GM19240 (cell line): ENCODE results near the gene CLASP1.
"Not testable (repeated sequence)": the region's sequence is repeated elsewhere in the genome, so short reads cannot be mapped to it uniquely, and the experiment has no call there.

Experiments used
- DNase-seq: peaks from one replicate; pipeline ENCODE4 v3.0.0; 2011; ENCODE audit warnings: low spot score; ENCODE audit not compliant: insufficient read length

CLASP1 gene

DNA sequence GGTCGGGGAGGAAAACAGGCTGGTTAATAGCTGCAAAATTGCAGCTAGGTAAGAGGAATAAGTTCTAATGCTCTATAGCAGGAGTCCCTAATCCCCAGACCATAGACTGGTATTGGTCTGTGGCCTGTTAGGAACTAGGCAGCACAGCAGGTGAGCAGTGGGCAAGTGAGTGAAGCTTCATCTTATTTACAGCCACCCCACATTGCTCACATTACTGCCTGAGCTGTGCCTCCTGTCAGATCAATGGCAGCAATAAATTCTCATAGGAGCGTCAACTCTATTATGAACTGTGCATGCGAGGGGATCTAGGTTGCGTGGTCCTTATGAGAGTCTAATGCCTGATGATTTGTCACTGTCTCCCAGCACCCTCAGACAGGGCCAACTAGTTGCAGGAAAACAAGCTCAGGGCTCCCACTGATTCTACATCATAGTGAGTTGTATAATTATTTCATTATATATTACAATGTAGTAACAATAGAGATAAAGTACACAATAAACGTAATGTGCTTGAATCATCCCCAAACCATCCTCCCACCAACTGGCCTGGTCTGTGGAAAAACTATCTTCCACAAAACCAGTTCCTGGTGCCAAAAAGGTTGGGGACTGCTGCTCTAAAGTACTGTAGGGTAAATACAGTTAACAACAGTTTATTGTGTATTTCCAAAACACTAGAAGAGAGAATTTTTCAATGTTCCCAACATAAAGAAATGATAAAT is 272.6 kb downstream of the CLASP1 start:
- no peak for DNase-seq

GRCh38 chr2:121375621-121376159 is 273.6 kb downstream of the CLASP1 start:
- no peak for DNase-seq

DNA sequence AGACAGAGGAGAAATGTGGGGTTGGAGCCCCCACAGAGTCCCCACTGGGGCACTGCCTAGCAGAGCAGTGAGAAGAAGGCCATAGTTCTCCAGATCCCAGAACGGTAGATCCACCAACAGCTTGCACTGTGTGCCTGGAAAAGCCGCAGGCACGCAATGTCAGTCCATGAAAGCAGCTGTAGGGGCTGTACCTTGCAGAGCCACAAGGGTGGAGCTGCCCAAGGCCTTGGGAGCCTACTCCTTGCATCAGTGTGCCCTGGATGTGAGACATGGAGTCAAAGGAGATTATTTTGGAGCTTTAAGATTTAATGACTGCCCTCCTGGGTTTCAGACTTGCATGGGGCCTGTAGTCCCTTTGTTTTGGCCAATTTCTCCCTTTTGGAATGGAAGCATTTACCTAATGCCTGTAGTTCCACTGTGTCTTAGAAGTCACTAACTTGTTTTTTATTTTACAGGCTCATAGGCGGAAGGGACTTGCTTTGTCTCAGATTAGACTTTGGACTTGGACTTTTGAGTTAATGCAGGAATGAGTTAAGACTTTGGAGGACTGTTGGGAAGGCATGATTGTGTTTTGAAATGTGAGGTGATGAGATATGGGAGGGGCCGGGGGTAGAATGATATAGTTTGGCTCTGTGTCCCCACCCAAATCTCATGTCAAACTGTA is 274.7 kb downstream of the CLASP1 start:
- DNase-seq = not testable (repeated sequence)

DNA sequence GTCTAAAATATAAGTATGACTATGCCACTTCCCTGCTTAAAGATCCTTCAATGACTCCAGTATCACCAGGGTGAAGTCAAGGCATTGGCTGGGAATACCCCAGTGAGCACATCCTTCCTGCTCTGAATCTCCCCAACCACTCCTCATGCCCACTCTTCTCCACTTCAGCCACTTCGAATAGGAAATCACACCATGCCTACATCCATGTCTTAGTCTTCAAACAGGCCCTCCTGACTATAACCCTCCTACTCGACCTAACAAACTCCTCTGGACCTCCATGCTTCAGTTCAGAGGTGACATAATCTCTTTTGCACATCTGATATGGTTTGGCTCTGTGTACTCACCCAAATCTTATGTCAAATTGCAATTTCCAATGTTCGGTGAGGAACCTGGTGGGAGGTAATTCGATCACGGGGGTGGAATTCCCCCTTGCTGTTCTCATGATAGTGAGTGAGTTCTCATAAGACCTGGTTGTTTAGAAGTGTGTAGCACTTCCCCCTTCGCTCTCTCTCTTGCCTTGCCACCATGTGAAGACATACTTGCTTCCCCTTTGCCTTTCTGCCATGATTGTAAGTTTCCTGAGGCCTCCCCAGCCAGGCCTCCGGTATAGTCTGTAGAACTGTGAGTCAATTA is 276.4 kb downstream of the CLASP1 start:
- no peak for DNase-seq

GRCh38 chr2:121372082-121372481 is 277.2 kb downstream of the CLASP1 start:
- no peak for DNase-seq

DNA sequence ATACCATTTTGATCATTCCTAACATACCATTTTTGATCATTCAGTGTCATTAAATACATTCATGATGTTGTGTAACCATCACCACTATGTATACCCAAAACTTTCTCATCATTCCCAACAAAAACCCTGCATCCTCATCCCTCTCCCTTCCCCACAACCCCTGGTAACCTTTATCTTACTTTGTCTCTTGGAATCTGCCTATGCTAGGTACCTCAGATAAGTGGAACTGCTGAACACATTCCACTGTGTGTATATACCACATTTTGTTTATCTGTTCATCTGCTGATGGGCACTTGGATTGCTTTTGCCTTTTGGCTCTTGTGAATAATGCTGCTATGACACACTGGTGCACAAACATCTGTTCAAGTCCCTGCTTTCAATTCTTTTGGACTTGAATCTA is 280.4 kb downstream of the CLASP1 start:
- no peak for DNase-seq

DNA sequence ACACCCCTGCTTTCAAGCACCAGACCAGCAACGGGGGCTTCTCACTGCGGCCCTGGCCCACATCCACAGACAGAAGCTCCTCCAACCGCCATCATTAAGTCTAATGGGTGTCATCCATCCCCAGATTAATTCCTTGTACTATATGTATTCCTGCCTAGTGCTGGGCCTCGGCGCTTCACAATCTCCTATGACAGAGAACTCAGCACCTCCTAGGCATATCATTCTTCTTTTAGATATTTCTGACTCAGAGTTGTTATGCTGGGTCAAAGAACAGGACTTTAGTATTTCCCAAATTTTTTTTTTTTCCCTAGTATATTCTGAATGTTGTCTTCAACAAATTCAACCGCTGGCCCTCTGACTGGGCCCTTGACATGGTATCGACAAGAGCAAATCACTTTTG is 281.1 kb downstream of the CLASP1 start:
- DNase-seq = no peak

DNA sequence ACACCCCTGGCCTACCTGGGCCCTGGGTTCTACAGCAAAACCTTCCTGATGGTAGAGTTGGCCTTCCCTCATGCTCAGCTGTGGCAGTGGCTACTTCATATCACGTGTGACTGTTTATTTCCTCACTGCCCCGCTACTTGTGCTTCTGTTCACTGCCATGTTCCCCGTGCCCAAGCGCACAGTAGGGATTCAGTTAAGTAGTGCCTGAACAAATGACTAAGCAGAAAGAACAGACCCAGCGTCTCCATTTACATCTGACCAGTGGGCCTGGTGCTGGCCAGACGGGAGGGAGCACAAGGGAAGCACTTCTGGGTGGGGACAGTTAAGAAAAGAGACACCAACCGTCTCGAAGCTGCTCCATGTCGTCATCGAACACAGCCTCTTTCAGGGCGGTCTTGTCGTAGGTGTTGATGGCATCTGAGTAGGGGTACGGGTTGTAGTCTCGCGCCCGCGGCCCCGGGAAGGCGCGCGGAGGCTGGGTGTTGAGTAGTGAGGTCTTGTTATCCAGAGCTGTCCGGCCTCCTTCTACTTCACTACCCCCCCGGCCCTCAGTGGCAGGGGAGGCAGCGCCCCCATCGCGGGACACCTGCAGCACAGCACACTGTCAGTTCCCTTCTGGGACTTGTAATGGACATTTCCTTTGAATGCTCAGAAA is 281.9 kb downstream of the CLASP1 start:
- DNase-seq = no peak

- no peak for DNase-seq
Observed at GRCh38 chr2:121366040-121366439, 283.2 kb downstream of the CLASP1 start.

GRCh38 chr2:121365061-121365460 is 284.2 kb downstream of the CLASP1 start:
- no peak for DNase-seq

DNA sequence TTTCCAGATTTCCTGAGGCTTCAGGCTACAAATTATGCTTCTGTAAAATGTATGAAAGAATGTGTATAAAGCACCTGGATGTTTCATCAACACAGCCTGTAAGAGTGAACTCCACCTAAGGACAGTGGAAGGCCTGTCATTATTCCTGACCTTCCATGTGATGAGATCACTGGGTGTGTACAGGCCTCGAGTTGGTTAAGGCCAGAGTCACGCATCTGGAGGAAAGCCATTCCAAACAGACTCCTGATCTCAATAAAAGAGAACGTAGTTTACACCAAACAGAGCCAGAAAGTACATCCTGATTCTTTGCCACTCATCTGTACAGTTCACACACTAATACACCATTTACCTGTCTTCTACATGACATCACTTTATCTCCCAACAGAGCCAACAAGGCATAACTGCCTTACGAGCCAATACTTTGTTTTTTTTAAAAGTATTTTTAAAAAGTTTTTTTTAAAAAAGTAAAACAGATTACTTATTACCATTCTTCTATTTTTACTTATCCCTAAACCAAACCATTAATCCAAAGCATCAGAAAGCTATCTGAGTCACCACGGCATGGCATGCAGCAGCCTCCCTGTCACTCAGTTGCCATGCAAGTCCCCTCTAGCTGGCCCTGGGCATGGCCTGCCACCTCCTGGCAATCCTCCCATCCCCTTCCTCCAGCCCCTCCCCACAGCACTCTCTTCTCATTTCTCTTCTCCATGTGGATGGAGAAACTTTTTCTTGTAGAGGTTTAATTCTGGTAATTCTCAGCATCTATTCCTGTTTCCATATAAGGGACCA is 285.4 kb downstream of the CLASP1 start:
- DNase-seq = no peak

- no peak for DNase-seq
Observed at GRCh38 chr2:121362774-121363173, 286.5 kb downstream of the CLASP1 start.

DNA sequence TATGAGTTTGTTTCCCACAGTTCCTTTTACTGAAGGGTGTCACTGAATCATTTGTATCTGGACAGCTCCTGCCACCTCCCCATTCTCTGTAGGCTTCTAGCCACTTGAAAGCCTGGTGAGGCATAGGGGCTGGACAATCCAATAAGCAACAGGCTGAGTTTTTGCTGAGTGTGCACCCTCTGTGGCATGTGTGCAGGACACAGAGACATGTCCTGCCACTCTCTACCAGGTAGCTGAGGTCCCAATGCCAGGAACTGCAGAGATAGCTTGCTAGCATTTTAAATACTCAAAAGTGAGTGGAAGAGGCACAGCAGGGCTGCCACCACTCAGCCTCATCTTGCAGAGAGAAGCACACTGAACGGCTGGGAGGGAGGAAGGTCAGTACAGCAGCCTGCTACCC is 287.0 kb downstream of the CLASP1 start:
- no peak for DNase-seq

DNA sequence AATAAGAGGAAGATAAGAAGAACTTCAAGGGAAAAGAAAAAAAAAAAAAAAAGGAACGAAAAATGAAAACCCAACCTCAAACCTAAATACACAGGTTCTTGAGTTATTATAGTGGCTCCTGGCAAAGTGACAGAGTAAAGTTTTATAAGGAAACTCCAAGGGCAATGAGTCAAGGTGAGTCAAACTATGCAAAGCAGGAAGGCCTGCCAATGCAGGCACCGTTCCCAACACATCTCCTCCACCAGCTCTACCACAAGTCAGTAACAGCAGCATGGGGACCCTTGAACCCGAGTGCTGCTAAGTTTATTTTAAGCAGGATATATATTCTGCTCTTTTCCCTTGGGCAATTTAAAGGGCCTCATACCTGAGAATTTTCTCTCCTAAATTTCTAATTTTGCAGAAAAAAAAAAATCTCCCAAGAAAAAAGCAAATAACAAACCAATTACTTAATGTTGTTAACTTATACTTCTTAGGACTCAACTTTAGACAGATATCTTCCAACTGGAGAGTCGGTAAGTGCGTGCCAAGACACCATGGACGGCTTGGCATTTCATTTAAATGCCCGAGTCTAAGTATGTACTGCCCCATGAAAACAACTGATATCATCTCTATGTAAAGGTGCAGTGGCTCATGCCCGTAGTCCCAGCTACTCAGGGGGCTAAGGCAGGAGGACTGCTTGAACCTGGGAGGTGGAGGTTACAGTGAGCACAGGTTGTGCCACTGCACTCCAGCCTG is 288.5 kb downstream of the CLASP1 start:
- no peak for DNase-seq

GRCh38 chr2:121359716-121360565 is 289.3 kb downstream of the CLASP1 start:
- no peak for DNase-seq

- DNase-seq = no peak
Observed at GRCh38 chr2:121359170-121359569, 290.1 kb downstream of the CLASP1 start.

GRCh38 chr2:121358291-121358690 is 291.0 kb downstream of the CLASP1 start:
- DNase-seq = no peak

GRCh38 chr2:121356058-121356640 is 293.1 kb downstream of the CLASP1 start:
- peak; percentile 26 for DNase-seq

DNA sequence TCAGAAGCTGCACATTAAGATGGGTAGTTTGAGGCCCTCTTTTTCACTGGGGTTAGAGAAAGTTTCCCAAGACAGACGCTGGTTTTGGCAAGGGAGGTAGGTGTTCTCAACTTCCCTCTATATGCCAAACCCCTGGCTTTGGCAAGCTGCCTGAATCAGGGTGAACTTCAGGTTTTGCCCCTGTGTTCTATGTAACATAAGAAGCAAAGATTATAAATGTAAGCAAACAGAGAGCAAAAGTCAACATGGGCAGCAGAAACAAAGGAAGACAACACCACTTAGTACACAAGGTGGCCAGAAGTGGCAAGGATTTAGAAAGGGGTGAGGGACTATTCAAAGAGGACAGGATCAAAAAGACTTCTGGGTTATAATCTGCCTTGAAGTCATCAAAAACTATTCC is 293.8 kb downstream of the CLASP1 start:
- no peak for DNase-seq
